GM23248 (cell line): ENCODE measurements around the gene RAMP3. TPM values are rescaled to one million over a fixed set of nuclear protein-coding genes. Genes with fewer than 3 reads are reported as not detected.

Experiments used
- DNase-seq: peaks from one replicate; pipeline ENCODE4 v3.0.0-alpha.2; 2015
- H2AFZ ChIP-seq: fragments of 200-600 bp; sonication (generic); 2 replicates; pipeline ENCODE4 v1.6.1; 2016; ENCODE audit warnings: antibody characterized with exemption
- H3F3A ChIP-seq: fragments of 200-600 bp; sonication (generic); 2 replicates; pipeline ENCODE4 v1.6.1; 2016; ENCODE audit warnings: mild to moderate bottlenecking, antibody characterized with exemption, mixed run types; ENCODE audit not compliant: insufficient read depth
- H3K27ac ChIP-seq: fragments of 200-600 bp; sonication (generic); 2 replicates; pipeline ENCODE4 v1.5.1; 2016; ENCODE audit warnings: mild to moderate bottlenecking
- H3K27me3 ChIP-seq: fragments of 200-600 bp; sonication (generic); replicated peaks from 2 replicates; pipeline ENCODE4 v1.6.1; 2016; ENCODE audit warnings: mild to moderate bottlenecking; ENCODE audit not compliant: insufficient read depth
- H3K36me3 ChIP-seq: fragments of 200-600 bp; sonication (generic); 2 replicates; pipeline ENCODE4 v1.6.1; 2016; ENCODE audit warnings: low read depth, mild to moderate bottlenecking
- H3K4me1 ChIP-seq: fragments of 200-600 bp; sonication (generic); 2 replicates; pipeline ENCODE4 v1.6.1; 2016; ENCODE audit warnings: mild to moderate bottlenecking; ENCODE audit not compliant: insufficient read depth
- H3K4me2 ChIP-seq: fragments of 200-600 bp; sonication (generic); one replicate; pipeline ENCODE4 v1.6.1; 2016; ENCODE audit warnings: mild to moderate bottlenecking; ENCODE audit not compliant: unreplicated experiment
- H3K4me3 ChIP-seq: fragments of 200-600 bp; sonication (generic); 2 replicates; pipeline ENCODE4 v1.5.1; 2016; ENCODE audit warnings: mild to moderate bottlenecking
- H3K79me2 ChIP-seq: fragments of 200-600 bp; sonication (generic); 2 replicates; pipeline ENCODE4 v1.6.1; 2016; ENCODE audit warnings: mild to moderate bottlenecking; ENCODE audit not compliant: insufficient read depth
- H3K9ac ChIP-seq: fragments of 200-600 bp; sonication (generic); 2 replicates; pipeline ENCODE4 v1.6.1; 2016; ENCODE audit warnings: mild to moderate bottlenecking
- H3K9me2 ChIP-seq: fragments of 200-600 bp; sonication (generic); 2 replicates; pipeline ENCODE4 v1.6.1; 2016; ENCODE audit warnings: mixed run types, mild to moderate bottlenecking, moderate library complexity; ENCODE audit not compliant: insufficient read depth
- H3K9me3 ChIP-seq: fragments of 200-600 bp; sonication (generic); one replicate; pipeline ENCODE4 v1.6.1; 2017; ENCODE audit warnings: low read depth
- H4K20me1 ChIP-seq: fragments of 200-600 bp; sonication (generic); 2 replicates; pipeline ENCODE4 v1.6.0; 2016; ENCODE audit not compliant: insufficient read depth
- EZH2 ChIP-seq: fragments of 200-600 bp; sonication (generic); IDR thresholded peaks from 2 replicates; pipeline ENCODE4 v1.6.1; 2018; ENCODE audit warnings: antibody characterized with exemption, mild to moderate bottlenecking; ENCODE audit not compliant: insufficient read depth, poor library complexity, severe bottlenecking
- EZH2phosphoT487 ChIP-seq: fragments of 200-600 bp; sonication (generic); IDR thresholded peaks from 2 replicates; pipeline ENCODE4 v1.6.1; 2018; ENCODE audit warnings: antibody characterized with exemption, moderate library complexity, mild to moderate bottlenecking, low read depth; ENCODE audit not compliant: insufficient read depth
- WGBS, 2 experiments: methylation state at CpG; one replicate each; pipeline ENCODE4 v1.1.6; 2015 to 2017; ENCODE audit warnings: low lambda C conversion rate in 2 of 2, low coverage in 1 of 2; ENCODE audit errors: missing lambda C conversion rate in 2 of 2; 5-methylcytosine and 5-hydroxymethylcytosine counted together
- in situ Hi-C: fragments of 300-500 bp; cut with MboI; formaldehyde crosslinking; loops from 2 replicates; pipeline ENCODE4 v1.15.0; 2020
- polyA plus RNA-seq: library from polyadenylated mRNA; unstranded; fragments of >200 nt; fragmentation: Nextera tagmentation; extraction: Ambion mirVana; gene quantifications from 2 replicates; pipeline ENCODE4 v1.2.1, GENCODE V29; 2016
- total RNA-seq: library from RNA; depleted of rRNA; stranded (reverse); fragments of >200 nt; shearing (Covaris generic); gene quantifications from 2 replicates; pipeline ENCODE4 v1.2.3, GENCODE V29; 2014; rRNA removed

RAMP3 gene, protein sequence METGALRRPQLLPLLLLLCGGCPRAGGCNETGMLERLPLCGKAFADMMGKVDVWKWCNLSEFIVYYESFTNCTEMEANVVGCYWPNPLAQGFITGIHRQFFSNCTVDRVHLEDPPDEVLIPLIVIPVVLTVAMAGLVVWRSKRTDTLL
- total RNA-seq (not detected in 2 replicates), polyA plus RNA-seq (not detected in 2 replicates)

DNA sequence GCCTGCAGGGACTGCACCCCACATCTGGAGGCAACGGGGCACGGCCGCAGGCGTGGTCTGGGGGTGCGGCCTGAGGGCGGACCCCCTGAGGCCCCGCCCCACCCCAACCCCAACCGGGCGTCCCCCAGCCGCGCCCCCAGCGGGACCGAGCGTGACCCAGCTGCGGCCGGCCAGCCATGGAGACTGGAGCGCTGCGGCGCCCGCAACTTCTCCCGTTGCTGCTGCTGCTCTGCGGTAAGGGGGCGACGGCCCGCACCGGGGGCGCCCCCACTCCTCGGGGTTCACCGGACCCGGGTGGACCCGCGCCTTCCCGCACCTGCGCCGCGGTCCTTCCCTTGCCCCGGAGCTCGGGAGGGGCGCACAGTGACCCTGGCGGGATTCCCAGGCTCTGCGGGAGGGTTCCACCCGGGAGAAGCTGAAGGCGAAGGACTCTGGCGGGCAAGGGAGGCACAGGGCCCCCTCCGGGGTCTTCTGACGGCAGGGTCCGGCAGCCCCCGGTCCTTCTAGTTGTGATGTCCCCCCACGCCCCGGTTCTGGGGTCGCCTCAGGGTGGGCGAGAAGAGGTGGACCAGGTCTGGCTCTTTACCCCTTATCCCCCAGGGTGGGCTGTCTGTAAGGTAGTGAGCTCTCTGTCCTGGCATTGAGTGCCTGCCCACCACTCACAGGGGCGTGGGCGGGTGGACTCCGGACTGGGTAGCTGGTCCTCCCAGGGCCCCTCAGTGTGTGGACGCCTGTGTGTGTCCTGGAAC lies at the start of gene RAMP3:
Gene RAMP3, plus strand, starts transcription at position 139 of the 749 bp plus-strand sequence. Its CDS starts 38 bp downstream, at position 177.
- Histone ChIP-seq H3K9me2 (no peaks in the 10 kb centered on the region), H3K4me1 (no peaks in the 10 kb centered on the region), H4K20me1 (no peaks in the 10 kb centered on the region), H3K79me2 (no peaks in the 10 kb centered on the region), H3K36me3 (no peaks in the 10 kb centered on the region), H3K4me3 (no peak within 1 kb of the TSS), H3K4me2 (no peak within 1 kb of the TSS), H3F3A (no peaks in the 10 kb centered on the region), H3K9ac (no peak within 1 kb of the TSS), H2AFZ (no peak within 1 kb of the TSS), H3K9me3 (no peaks in the 10 kb centered on the region), H3K27me3 (peaks cover 26% of the 10 kb centered on the region), H3K27ac (no peak within 1 kb of the TSS)
- TF ChIP-seq EZH2phosphoT487, result no peak
- TF ChIP-seq EZH2, result no peak
- in situ Hi-C loops, result loop anchor here (10.0 to 25.0 kb wide), 2 partner anchors 97 to 704 kb away; partner anchors contain the start of gene CCDC201
- DNase-seq, result peak; percentile 15
- WGBS, 2 experiments, result 12 to 13% methylated on average over 25 to 38 of the region's 56 CpGs

DNA sequence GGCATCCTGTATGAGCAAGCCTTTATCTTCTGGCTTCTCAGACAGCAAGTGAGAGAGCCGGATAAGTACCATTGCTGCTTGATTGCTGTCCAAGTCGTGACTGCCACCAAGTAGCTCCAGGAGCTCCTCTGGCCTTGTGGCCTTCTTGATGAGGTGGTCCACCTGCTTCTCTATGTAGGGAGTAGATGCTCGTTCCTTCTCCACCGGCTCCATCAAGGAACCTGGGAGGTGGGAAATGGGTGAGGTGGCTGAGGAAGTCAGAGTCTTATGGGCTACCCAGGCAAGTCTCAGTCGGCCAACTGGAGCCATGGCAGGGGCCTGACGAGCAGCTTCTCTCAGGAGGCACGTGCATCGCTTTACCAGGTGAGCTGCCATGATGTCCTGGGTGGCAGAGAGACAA lies 48.7 kb upstream of the RAMP3 start:
- peaks cover 35% of the 10 kb centered on the region; the same call in 1 of the 2 replicates for H3K36me3 ChIP-seq
- 95 to 97% methylated on average over 8 of the region's 8 CpGs for WGBS, 2 experiments
- no peak overlapping the region for H3K27ac ChIP-seq
- H3K4me3 ChIP-seq, result no peak overlapping the region
- in situ Hi-C loops, result loop anchor here (25.0 kb wide), 1 partner anchor 522 kb away; the partner anchor contains the start of gene TMED4
- no peak overlapping the region for H3K9ac ChIP-seq
- no peaks in the 10 kb centered on the region for H3K9me3 ChIP-seq
- H3K27me3 ChIP-seq, result no peaks in the 10 kb centered on the region
- no peak overlapping the region for H2AFZ ChIP-seq
- no peak overlapping the region for H3K4me2 ChIP-seq
- H4K20me1 ChIP-seq, result no peaks in the 10 kb centered on the region
- H3K79me2 ChIP-seq, result peaks cover 67% of the 10 kb centered on the region
- TF ChIP-seq EZH2 (no peak), EZH2phosphoT487 (no peak)
- DNase-seq, result no peak
- no peaks in the 10 kb centered on the region for H3K9me2 ChIP-seq
- H3K4me1 ChIP-seq, result peaks cover 11% of the 10 kb centered on the region
- H3F3A ChIP-seq, result 0 out of 2 replicates have a peak, but pooled peaks cover 3% of the 10 kb centered on the region

DNA sequence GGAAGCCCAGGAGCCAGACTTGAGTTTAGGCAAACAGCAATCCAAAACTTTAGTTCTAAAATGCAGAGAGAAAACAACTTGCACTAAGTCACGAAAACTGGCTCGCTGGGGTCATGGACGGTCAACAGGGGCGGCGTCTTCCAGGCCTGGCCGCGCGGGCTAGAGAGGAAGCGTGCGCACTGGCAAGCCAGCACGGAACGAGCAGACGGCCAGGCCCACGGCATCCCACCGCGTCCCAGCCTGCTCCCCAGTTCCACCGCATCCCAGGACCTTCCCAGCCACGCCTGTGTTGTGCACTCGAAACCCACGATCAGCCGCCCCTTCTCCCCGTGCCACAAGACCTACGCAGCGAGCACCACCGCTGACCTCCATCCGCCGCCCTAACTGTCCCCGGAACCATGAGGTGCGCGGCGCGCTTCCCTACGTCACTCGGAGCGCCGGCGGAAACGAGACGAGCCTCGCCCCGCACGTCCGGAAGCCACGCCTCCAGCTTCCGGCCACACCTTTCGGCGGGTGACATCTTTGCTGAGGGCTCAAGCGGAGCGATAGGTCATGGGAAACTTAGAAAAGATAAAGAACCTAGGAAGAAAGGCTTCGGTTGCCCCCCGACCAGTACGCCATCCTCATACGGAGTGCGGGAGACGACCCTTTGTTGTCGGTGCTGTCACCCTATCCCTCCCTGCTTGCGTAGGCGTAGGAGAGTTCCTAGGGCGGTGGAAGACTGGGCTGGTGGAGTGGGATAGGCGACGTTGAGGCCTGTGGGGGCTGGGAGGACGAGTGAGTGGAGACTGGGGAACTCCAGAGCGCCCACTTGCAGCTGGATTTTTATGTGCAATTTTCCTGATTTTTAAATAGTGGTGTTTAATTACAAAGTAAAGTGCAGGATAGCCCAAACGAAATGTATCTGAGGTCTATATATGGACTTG lies 46.0 kb upstream of the RAMP3 start, which contains the start of gene TBRG4:
Gene TBRG4, minus strand, starts transcription at position 400 of the 926 bp plus-strand sequence. CDS start 2,460 bp downstream, outside the sequence.
- Histone ChIP-seq H3K27ac (peak within 1 kb of the TSS; percentile 95), H3F3A (0 out of 2 replicates have a peak, but pooled peaks cover 3% of the 10 kb centered on the region), H3K27me3 (no peaks in the 10 kb centered on the region), H3K4me2 (peak within 1 kb of the TSS; percentile 81), H4K20me1 (no peaks in the 10 kb centered on the region), H3K36me3 (peaks cover 21% of the 10 kb centered on the region; the same call in 1 of the 2 replicates), H3K9me2 (no peaks in the 10 kb centered on the region), H3K79me2 (peaks cover 49% of the 10 kb centered on the region), H2AFZ (peak within 1 kb of the TSS; percentile 86), H3K9me3 (no peaks in the 10 kb centered on the region), H3K4me3 (peak within 1 kb of the TSS; percentile 86), H3K4me1 (peaks cover 11% of the 10 kb centered on the region), H3K9ac (peak within 1 kb of the TSS; percentile 93)
- 1% methylated on average over 64 of the region's 64 CpGs for WGBS, 2 experiments
- in situ Hi-C loops, result loop anchor here (25.0 kb wide), 1 partner anchor 524 kb away; the partner anchor contains the start of gene TMED4
- DNase-seq, result peak; percentile 98
- TF ChIP-seq EZH2phosphoT487 (no peak), EZH2 (no peak)
